Prostate gland (tissue), 2 donors: ENCODE data around the gene NF2.

Source experiments
- CTCF ChIP-seq, 4 experiments: fragments of 200-600 bp in 2 of 4; fragments of 450-650 bp in 2 of 4; sonication (generic) in 2 of 4; IDR thresholded peaks; 1 replicate in 3 of 4; 2 replicates in 1 of 4; pipeline ENCODE4 v1.5.1; 2016 to 2019; ENCODE audit warnings: antibody characterized with exemption in 4 of 4, mild to moderate bottlenecking in 2 of 4, moderate library complexity in 2 of 4
- POLR2A ChIP-seq: fragments of 450-650 bp; IDR thresholded peaks from one replicate; pipeline ENCODE4 v1.6.1; 2016; ENCODE audit warnings: antibody characterized with exemption, mild to moderate bottlenecking
- POLR2AphosphoS5 ChIP-seq: sonication (generic); formaldehyde crosslinking; IDR thresholded peaks from one replicate; pipeline ENCODE4 v1.6.1; 2017; ENCODE audit warnings: antibody characterized with exemption

GRCh38 chr22:29703569-29704195 is 100.2 kb downstream of the NF2 start:
- TF ChIP-seq CTCF (IDR thresholded peaks at IDR 0.05) (no peak), POLR2AphosphoS5 (no peak), POLR2A (no peak)
